ENCODE measurements around the gene PINLYP. TPM values are rescaled to one million over a fixed set of nuclear protein-coding genes. Genes with fewer than 3 reads are reported as not detected.

Gene PINLYP
- 1 to 10 TPM; 5.5 to 6.3 TPM for total RNA-seq

DNA sequence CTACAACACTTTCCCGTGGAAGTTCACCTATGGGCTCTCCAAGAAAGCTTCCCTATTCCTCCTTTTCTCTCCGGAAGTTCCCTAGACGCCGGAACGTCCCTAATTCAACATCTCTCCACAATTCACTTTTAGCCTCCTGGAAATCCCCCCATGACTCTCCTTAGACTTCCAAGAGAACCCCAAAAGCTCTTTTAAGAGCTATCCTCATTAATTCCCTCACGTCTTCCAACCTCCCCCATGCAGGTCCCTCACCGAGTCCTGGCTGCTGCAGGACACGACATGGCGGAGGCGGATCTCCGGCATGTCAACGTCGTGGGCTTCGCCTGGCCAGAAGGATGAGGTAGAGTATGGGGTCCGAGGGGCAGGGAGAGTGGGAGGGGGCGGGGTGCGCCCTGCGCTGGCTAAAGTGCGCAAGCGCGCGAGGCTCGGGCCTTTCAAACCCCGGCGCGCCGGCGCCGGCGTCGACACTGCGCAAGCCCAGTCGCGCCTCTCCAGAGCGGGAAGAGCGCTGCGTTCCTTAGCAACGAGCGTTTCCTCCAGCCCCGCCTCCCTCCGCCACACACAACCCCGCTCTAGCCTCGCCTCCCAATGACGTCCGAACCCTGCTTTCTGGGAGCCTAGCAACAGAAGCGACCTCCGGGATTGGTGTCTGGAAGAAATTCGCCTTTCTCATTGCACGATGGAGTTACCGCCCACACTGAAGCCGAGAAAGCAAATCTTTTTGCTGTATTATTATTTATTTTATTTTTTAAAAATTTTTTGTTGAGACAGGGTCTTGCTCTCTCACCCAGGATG is at the start of gene PINLYP, which contains the start of gene XRCC1:
TSS of gene PINLYP (plus strand) at position 646 of the 795 bp plus-strand sequence. CDS start 1,391 bp downstream, outside the sequence.
TSS of gene XRCC1 (minus strand) at position 372 of the 795 bp plus-strand sequence. CDS start at position 303, 69 bp downstream.

DNA sequence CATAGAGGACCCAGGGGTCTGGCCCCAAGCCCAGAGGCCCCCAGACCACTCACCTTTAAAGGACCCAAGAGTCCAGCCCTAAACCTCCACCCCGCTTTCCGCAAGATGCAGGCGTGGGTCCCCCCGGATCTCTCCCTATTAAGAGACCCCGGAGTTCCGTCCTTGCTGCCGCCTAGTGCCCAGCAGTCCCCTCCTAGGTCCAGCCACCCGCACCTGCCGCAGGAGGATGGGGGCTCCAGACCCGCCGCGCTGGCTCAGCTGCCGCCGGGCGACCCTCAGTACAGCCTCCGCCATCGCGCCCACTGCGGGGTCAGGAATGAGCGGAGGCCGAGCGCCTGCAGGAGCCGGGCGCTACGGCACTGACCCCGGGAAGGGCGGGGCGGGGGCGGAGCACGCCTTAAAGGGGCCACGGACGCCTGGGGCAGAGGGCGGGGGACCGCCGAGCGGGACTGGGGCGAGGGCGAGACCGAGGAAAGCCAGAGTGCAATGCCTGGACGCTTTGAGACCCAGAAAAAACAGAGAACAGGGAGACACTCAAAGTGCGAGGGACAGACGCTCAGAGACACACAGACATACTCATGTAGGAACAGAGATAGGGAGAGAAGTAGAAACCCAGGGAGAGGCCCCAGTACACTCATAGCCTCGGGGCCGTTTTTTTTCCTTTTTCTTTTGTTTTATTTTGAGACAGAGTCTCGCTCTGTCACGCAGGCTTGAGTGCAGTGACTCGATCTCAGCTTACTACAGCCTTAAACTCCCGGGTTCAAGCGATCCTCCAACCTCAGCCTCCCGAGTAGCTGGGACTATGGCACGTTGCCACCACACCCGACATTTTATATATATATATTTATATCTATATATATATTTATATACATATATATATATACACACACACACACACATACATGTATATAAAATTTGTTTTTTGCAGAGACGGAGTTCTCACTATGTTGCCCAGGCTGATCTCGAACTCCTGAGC is 48.4 kb upstream of the PINLYP start, which contains the start of gene ETHE1:
TSS of gene ETHE1 (minus strand) at position 318 of the 976 bp plus-strand sequence. CDS start at position 294, 24 bp downstream.

DNA sequence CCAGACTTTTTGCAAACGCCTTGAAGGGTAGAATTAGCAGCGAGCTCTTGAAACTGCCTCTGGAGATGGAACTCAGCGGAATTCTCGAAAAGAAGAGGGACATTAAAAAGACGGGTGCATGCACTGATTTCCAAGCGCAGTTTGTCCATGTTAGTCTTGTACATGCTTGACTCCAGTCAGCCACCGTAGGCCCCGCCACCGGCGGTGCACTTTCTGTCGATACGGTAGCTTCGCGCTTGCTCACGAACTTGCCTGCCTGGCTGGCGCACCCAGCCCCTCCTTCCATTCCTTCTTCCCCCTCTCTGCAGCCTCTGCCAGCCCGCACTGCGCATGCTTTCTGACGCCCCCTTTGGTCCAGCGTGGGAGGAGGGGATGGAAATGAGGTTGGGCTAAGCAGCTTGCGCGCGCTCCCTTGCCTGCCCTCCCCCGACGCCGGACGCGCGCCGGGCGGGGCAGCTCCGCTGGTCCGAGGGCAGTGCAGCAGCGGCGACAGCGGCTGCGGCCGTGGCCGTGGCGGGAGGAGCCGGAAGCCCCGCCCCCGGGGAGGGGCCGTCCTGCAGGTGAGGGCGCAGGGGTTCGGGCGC is 42.5 kb upstream of the PINLYP start, which contains the start of gene ZNF575:
TSS of gene ZNF575 (plus strand) at position 227 of the 584 bp plus-strand sequence. CDS start 1,235 bp downstream, outside the sequence.

DNA sequence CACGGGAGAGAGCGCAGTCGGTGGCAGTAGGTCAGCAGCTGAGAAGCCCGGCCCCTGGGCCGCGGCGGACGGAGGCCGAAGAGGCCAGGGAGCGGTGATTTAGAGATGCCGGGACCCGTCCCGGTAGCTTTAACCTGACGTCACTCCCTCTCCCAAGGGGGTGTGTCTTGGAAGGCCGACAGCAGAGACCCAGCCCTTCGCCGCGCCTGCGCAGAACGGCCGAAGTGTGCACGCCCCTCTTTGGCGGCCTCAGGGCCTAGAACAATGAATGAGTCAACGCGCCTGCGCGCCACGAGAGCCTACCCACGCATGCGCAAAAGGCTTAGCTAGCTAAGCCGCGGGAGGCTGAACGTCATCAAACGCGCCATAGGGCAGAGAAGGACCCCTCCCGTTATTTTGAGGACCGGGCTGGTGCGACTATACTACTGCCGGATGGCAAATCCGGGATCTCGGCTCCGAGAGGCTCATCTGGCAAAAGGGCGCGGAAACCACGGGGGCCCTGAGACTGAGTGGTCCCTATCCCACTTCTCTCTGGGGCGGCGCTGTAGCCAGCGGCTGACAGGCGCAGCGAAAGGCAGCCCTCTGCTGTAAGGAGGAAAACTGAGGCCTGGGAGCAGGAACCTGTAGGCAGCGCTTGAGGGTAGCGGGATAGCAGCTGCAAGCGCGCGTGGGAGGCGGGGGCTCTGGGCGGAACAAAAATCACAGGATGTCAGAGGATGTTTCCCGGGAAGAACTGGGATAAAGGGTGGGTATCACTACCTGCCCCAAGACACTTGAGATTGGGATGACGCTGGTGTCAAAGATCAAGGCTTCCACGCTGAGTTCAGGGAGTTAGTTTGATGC is 20.6 kb downstream of the PINLYP start, which contains the start of the genes IRGQ and ZNF576:
TSS of gene IRGQ (minus strand) at position 136 of the 843 bp plus-strand sequence. CDS start 796 bp downstream, outside the sequence.
TSS of gene ZNF576 (plus strand) at position 597 of the 843 bp plus-strand sequence. CDS start 514 bp downstream, outside the sequence.

DNA sequence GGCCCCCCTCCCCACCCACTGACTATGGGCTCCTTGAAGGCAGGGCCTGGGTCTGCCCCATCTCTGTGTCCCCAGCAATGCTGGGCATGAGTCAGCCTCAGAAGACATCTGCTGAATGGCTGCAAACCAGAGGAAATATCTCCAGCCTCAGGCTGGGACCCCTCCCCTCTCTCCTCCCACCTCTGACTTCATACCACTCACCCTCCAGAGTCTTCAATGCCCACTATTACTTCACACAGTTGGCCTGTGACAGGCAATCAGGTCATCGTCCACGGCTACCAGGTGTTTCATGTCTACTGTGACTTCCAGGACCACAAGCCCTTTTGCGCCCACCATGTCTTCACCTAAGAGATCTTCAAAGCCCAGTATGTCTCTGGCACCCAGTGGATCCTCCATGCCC is 36.2 kb downstream of the PINLYP start, which contains the start of gene SRRM5:
TSS of gene SRRM5 (plus strand) at position 301 of the 400 bp plus-strand sequence. CDS start at position 335, 34 bp downstream.

DNA sequence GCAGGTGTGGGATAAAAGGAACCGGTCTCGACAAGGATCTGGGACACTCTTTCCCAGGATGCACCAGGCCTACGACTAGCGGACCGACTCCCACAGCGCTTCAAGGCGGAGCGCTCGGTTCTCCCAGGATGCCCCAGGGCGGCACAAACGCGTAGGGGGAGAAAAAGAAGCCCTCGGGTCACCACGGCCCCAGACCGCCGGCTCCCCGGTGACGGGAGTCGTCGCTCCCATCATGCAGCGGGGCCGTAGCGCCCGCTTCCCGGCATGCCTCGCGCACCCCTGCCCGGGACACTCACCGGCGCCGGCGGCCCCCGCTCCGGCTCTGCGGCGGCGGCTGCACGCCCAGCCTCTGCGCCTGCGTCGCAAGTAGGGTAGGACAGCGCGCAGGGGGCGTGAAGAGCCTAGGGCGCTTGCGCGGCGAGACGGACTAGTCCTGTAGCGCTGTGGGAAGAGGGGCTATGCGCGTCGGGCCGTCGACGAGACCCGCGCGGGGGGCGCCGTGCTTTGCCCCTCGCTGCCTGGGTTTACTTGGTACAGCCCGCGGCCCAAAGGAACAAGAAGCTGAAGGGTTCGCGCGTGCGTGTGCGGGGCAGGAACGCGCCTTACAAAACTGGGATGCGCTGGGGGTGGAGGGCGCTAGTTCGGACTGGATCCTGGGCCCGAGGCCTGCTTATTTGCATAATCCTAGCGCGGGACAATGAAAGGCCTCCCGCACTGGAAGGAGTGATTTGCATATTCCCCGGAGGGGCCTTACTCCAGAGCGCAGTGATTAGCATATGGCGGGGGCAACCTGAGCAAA is 43.9 kb downstream of the PINLYP start, which contains the start of gene ZNF428:
TSS of gene ZNF428 (minus strand) at position 368 of the 799 bp plus-strand sequence. CDS start 5,325 bp downstream, outside the sequence.

Other genes with a start within 250 kb of the PINLYP start
- gene CD177, start 222.1 kb upstream of the PINLYP start, total RNA-seq, result not detected
- not detected for gene TEX101, start 160.9 kb upstream of the PINLYP start, total RNA-seq
- gene LYPD3, start 110.2 kb upstream of the PINLYP start, total RNA-seq, result 1 to 10 TPM in 1 of 2 donors, under 1 TPM in 1; 0.67 to 1.4 TPM
- gene PHLDB3, start 71.1 kb upstream of the PINLYP start, total RNA-seq, result 10 to 100 TPM in 1 of 2 donors, 1 to 10 TPM in 1; 8.0 to 15.8 TPM
- gene ETHE1, start 48.6 kb upstream of the PINLYP start, total RNA-seq, result 10 to 100 TPM; 64.4 to 66.3 TPM
- under 1 TPM in 1 of 2 donors, not detected in 1; 0.34 TPM for gene ZNF575, start 42.6 kb upstream of the PINLYP start, total RNA-seq
- 10 to 100 TPM; 22.0 to 30.3 TPM for gene XRCC1, start 274 bp upstream of the PINLYP start, total RNA-seq
- gene IRGQ, start 20.3 kb downstream of the PINLYP start, total RNA-seq, result 10 to 100 TPM; 27.0 to 29.3 TPM
- 10 to 100 TPM; 14.1 to 14.3 TPM for gene ZNF576, start 20.8 kb downstream of the PINLYP start, total RNA-seq
- gene SRRM5, start 36.3 kb downstream of the PINLYP start, total RNA-seq, result not detected
- 10 to 100 TPM; 23.6 to 32.0 TPM for gene ZNF428, start 43.8 kb downstream of the PINLYP start, total RNA-seq
- gene CADM4, start 64.0 kb downstream of the PINLYP start, total RNA-seq, result 1 to 10 TPM; 4.7 to 5.9 TPM
- 10 to 100 TPM in 1 of 2 donors, 1 to 10 TPM in 1; 6.5 to 38.6 TPM for gene PLAUR, start 94.4 kb downstream of the PINLYP start, total RNA-seq
- not detected for gene IRGC, start 140.3 kb downstream of the PINLYP start, total RNA-seq
- gene SMG9, start 179.2 kb downstream of the PINLYP start, total RNA-seq, result 1 to 10 TPM; 8.9 to 9.0 TPM
- 1 to 10 TPM in 1 of 2 donors, under 1 TPM in 1; 0.34 to 5.0 TPM for gene KCNN4, start 205.2 kb downstream of the PINLYP start, total RNA-seq
- gene LYPD5, start 226.6 kb downstream of the PINLYP start, total RNA-seq, result 1 to 10 TPM; 1.0 to 3.0 TPM